Activated B cell treated with CpG ODN at 0.5 μM for 24 hours (primary cell): ENCODE data around the gene NFASC. TPM values are rescaled to one million over a fixed set of nuclear protein-coding genes. Genes with fewer than 3 reads are reported as not detected.

ENCODE experiments used
- ATAC-seq: fragments of 200-7000 bp; cut with Tn5 transposase; one replicate; pipeline ENCODE4 v1.10.0; 2021; ENCODE audit warnings: low read depth, mild to moderate bottlenecking, moderate library complexity
- CTCF ChIA-PET: fragments of 350-600 bp; sonication (Branson Sonifier 250); formaldehyde crosslinking; loops from one replicate; lab custom pipeline; 2021; ENCODE audit warnings: antibody characterized with exemption; lab: Charles Lee
- POLR2A ChIA-PET: fragments of 350-600 bp; sonication (Branson Sonifier 250); formaldehyde crosslinking; loops from one replicate; lab custom pipeline; 2021; ENCODE audit warnings: antibody characterized with exemption; lab: Charles Lee
- DNase-seq: peaks from one replicate; pipeline ENCODE4 v3.0.0; 2022
- H3K27ac Mint-ChIP-seq: one replicate; pipeline ENCODE4 v1.8.0; 2020; ENCODE audit warnings: mixed read lengths
- H3K27me3 Mint-ChIP-seq: one replicate; pipeline ENCODE4 v1.8.0; 2021; ENCODE audit warnings: mixed read lengths
- H3K36me3 Mint-ChIP-seq: one replicate; pipeline ENCODE4 v1.8.0; 2021; ENCODE audit warnings: low read depth, mixed read lengths
- H3K4me1 Mint-ChIP-seq: one replicate; pipeline ENCODE4 v1.8.0; 2021; ENCODE audit warnings: mixed read lengths
- H3K4me3 Mint-ChIP-seq: one replicate; pipeline ENCODE4 v1.8.0; 2020; ENCODE audit warnings: mild to moderate bottlenecking, mixed read lengths
- H3K9me3 Mint-ChIP-seq: one replicate; pipeline ENCODE4 v1.8.0; 2020; ENCODE audit warnings: mixed read lengths
- CTCF ChIP-seq: fragments of 200-600 bp; IDR thresholded peaks from one replicate; pipeline ENCODE4 v1.8.0; 2022; ENCODE audit warnings: antibody characterized with exemption, mild to moderate bottlenecking
- intact Hi-C: fragments of 100-400 bp; cut with micrococcal nuclease; formaldehyde crosslinking; loops from one replicate; pipeline ENCODE4 v1.15.1; 2024
- total RNA-seq: library from RNA; stranded (reverse); gene quantifications from 2 replicates; pipeline ENCODE4 v1.2.3, GENCODE V29; 2022

The NFASC gene
- total RNA-seq, 1 donor from 2014 or later, result 0.07 TPM

GRCh38 chr1:204920967-204921366 lies 50.3 kb downstream of the NFASC start:
- no peak overlapping the region for H3K27ac Mint-ChIP-seq
- ATAC-seq (no peak), DNase-seq (no peak)
- TF ChIP-seq CTCF, result no peak
- H3K27me3 Mint-ChIP-seq, result peaks cover 3% of the 10 kb centered on the region
- no peaks in the 10 kb centered on the region for H3K4me1 Mint-ChIP-seq
- intact Hi-C loops, result no loop called here
- POLR2A ChIA-PET, result no interaction called here
- CTCF ChIA-PET, result no interaction called here
- H3K4me3 Mint-ChIP-seq, result no peak overlapping the region
- no peaks in the 10 kb centered on the region for H3K36me3 Mint-ChIP-seq
- H3K9me3 Mint-ChIP-seq, result no peaks in the 10 kb centered on the region

GRCh38 chr1:204921855-204922516 lies 51.3 kb downstream of the NFASC start:
- ChIA-PET CTCF (no interaction called here), POLR2A (no interaction called here)
- Mint-ChIP-seq H3K27me3 (peaks cover 4% of the 10 kb centered on the region), H3K4me1 (no peaks in the 10 kb centered on the region), H3K4me3 (no peak overlapping the region), H3K9me3 (no peaks in the 10 kb centered on the region), H3K36me3 (no peaks in the 10 kb centered on the region), H3K27ac (no peak overlapping the region)
- intact Hi-C loops, result no loop called here
- DNase-seq, result no peak
- no peak for ATAC-seq
- TF ChIP-seq CTCF, result no peak

- POLR2A ChIA-PET, result no interaction called here
- TF ChIP-seq CTCF, result no peak
- Mint-ChIP-seq H3K4me3 (no peak overlapping the region), H3K27ac (no peak overlapping the region), H3K9me3 (no peaks in the 10 kb centered on the region), H3K36me3 (no peaks in the 10 kb centered on the region), H3K27me3 (peaks cover 8% of the 10 kb centered on the region), H3K4me1 (no peaks in the 10 kb centered on the region)
- DNase-seq (no peak), ATAC-seq (no peak)
- intact Hi-C loops, result no loop called here
- CTCF ChIA-PET, result no interaction called here
These were observed 52.5 kb downstream of the NFASC start for GRCh38 chr1:204923201-204923600.

GRCh38 chr1:204923626-204924012 lies 53.0 kb downstream of the NFASC start:
- Mint-ChIP-seq H3K27me3 (peaks cover 8% of the 10 kb centered on the region), H3K4me1 (no peaks in the 10 kb centered on the region), H3K36me3 (no peaks in the 10 kb centered on the region), H3K4me3 (no peak overlapping the region), H3K9me3 (no peaks in the 10 kb centered on the region), H3K27ac (no peak overlapping the region)
- intact Hi-C loops, result no loop called here
- ATAC-seq (no peak), DNase-seq (no peak)
- TF ChIP-seq CTCF, result no peak
- CTCF ChIA-PET, result no interaction called here
- POLR2A ChIA-PET, result no interaction called here

- intact Hi-C loops, result no loop called here
- Mint-ChIP-seq H3K27ac (no peak overlapping the region), H3K9me3 (no peaks in the 10 kb centered on the region), H3K27me3 (peaks cover 8% of the 10 kb centered on the region), H3K36me3 (no peaks in the 10 kb centered on the region), H3K4me3 (no peak overlapping the region), H3K4me1 (no peaks in the 10 kb centered on the region)
- DNase-seq (no peak), ATAC-seq (no peak)
- ChIA-PET POLR2A (no interaction called here), CTCF (interaction anchor here (1.2 kb wide), 1 partner anchor 15 kb away, joined by 3 read pairs; no protein-coding TSS in a partner anchor)
- no peak for TF ChIP-seq CTCF
These were observed 53.5 kb downstream of the NFASC start for GRCh38 chr1:204924013-204924759.
